ENCODE measurements around the gene ZNF45. TPM values are rescaled to one million over a fixed set of nuclear protein-coding genes. Genes with fewer than 3 reads are reported as not detected.
"Not testable (repeated sequence)": the region's sequence is repeated elsewhere in the genome, so short reads cannot be mapped to it uniquely, and the experiment has no call there.

The ZNF45 gene
- total RNA-seq, 1 experiment from 2014 or later: 20.1 TPM

DNA sequence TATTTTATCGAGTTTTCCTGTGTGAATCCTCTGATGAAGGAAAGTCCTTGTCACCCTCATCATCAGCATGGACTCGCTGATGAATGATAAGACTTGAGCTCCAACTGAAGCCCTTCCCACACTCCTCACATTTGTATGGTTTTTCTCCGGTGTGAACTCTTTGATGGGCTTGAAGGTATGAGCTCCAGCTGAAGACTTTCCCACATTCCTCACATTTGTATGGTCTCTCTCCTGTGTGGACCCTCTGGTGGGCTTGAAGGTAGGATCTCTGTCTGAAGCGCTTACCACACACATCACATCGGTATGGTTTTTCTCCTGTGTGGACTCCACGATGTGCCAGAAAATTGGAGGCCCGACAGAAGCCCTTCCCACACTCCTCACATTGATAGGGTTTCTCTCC, 21.7 kb downstream of the ZNF45 start:
- no peak for DNase-seq (ENCODE audit: low read depth)

DNA sequence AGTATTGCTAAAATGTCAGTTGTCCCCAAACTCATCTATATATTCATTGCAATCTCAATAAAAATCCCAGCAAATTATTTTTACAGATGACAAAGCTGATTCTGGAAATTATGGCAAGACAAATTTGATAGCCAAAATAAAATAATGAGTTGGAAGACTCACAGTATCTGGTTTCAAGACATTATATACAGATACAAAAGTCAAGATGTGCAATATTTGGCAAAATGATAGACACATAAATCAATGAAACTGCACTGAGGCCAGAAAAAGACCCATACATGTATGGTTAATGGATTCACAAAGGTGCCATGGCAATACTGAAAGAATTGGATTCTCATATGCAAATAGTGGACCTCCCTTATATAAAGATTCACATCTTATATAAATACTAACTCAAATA, 24.2 kb downstream of the ZNF45 start:
- no peak for DNase-seq (ENCODE audit: low read depth)

DNA sequence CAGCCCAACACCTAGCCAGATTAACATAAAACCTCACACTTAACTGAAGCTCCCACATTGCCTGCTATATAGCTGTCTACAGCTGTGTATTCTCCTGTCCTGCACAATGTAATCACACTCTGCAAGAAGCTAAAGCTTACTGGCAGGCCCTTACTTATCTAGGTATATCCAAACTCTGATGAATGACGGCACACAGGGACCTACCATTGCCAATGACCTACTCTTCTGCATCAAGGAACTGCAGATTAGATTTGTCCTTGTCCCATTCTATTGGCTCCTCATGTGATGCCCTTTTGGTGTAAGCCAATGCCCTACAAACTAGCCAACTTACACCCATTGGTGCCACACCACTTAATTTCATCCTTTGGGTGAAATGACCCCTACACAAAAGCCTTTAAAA, 26.4 kb downstream of the ZNF45 start:
- DNase-seq (ENCODE audit: low read depth): no peak

DNA sequence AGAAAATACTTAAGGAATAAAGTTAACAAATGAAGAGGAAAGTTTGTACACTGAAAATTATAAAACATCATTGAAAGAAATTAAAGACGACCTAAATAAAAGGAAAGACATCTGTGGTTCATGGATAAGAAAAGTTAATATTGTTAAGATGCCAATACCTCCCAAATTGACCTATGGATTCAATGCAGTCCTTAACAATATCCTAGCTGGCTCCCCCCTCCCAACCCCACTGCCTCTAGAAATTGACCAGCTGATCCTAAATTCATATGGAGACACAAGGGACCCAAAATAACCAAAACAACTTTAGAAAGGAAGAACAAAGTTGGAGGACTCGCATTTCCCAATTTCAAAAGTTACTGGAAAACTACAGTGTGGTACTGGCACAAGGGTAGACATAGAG, 28.3 kb downstream of the ZNF45 start:
- DNase-seq (ENCODE audit: low read depth): no peak

DNA sequence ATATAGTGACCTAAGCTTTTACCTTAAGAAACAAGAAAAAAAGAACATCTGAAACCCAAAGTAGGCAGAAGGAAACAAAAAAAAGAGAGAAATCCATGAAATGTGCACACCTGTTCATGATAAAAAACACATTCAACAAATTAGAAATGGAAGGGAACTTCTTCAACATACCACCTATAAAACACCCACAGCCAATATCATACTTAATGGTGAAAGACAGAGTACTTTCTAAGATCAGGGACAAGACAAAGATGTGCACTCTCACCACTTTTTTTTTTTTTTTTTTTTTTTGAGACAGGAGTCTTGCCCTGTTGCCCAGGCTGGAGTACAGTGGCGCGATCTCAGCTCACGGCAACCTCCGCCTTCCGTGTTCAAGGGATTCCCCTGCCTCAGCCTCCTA, 29.2 kb downstream of the ZNF45 start:
- no peak for DNase-seq (ENCODE audit: low read depth)

DNA sequence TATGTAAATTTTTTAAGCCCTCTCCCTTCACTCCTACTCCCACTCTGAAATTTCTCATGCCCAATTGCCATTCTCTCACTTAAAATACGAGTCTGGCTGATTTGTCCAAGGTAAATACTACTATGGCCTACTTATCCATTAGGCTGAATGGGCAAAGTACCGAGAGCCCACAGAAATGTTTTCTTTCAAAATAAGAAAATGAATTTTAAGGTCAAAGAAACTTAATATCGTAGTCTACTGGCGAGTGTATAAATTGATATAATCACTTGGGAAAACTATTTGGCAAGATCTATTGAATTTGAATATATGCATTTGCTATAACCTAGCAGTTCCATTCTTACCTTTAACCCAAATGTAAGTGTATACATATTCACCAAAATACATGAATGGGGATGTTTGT, 32.7 kb downstream of the ZNF45 start:
- DNase-seq (ENCODE audit: low read depth): no peak

DNA sequence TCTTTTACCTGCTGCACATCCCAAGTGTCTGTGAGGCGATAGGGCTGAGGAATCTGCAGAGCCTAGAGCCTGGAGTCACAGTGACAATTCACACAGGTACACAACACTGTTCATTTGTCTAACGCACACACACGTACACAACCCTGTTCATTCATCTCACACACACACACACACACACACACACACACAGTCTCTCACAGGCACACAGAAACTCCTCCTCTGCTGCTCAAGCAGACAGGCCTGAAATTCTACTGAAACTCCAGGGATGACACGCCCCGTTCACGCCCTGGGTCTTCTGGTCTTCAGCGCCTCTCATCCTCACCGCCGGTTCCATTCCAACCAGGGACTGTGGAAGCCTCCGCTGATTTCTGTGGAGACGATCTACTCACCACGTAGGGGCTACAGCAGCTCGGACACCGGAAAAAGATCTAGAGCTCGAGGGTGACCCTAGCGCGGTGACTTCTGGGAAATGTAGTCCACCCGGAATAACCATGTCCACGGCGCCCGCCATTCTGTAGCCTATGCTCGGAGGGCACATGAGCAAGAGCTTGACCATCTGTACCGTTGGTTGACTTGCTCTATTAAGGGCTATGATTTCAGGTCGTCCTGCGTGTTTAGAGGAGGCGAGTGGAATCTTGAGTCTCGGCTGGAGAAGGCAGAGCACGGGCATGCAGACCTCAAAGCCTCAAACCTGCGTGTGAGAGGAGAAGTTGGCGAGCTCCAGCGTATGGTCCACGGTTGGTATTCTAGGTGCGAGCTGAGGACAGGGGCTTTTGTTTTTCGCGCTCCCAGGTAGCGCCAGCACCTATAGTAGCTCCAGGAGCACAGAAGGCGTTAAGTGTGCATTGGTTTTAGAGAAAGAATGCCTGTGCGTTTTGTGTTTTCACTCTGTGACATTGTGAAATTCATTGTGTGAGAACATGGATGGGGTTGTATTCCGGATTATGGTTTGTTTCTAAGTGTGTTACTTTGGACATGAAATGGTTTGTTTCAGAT, 33.4 kb downstream of the ZNF45 start:
- DNase-seq (ENCODE audit: low read depth): peak; percentile 91

DNA sequence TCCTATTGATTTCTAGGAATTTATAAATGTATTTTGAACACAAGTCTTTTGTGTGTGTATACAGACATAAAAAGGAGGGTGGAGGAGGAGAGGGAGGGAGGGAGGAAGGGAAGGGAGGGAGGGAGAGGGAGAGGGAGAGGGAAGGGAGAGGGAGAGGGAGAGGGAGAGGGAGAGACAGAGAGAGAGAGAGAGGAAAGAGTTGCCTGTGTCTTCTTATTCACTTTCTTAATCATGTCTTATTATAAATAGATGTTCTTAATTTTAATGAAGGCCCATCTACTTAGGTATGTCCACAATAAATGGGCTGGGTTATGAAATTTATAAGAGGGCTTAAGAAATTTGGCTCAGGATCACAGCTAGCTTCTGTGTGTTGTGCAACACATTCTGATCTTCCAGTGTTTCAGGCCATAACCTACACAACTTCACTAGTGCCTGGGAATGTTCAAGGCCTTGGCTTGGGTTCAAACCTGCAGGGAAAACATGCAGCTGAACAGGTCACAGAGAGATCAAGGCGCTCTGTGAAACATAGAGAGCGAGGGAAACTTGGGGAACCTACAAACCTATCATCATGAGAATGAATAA, 39.3 kb downstream of the ZNF45 start:
- DNase-seq (ENCODE audit: low read depth): no peak

DNA sequence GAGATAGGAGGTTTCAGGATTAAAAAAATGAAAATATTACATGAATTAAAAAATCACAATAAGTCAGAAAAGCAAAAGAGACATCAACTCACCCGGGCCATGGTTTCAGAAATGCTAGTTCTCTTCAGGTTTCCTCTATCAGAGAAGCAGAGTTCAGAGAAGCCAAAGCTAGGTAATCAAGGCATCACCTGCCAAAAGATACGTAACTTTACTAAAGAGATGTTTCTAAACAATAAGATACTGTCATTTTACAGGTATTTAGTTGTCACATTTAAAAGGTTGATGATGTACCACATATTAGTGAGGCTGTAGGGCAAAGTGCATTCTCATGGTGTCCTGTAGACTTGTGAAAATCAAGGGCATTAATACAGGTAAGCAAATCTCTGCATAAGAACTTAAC, 51.2 kb downstream of the ZNF45 start, which contains the start of gene ZNF404:
Gene ZNF404 (minus strand): TSS at position 101 of the 400 bp plus-strand sequence.
- no peak for DNase-seq (ENCODE audit: low read depth)

DNA sequence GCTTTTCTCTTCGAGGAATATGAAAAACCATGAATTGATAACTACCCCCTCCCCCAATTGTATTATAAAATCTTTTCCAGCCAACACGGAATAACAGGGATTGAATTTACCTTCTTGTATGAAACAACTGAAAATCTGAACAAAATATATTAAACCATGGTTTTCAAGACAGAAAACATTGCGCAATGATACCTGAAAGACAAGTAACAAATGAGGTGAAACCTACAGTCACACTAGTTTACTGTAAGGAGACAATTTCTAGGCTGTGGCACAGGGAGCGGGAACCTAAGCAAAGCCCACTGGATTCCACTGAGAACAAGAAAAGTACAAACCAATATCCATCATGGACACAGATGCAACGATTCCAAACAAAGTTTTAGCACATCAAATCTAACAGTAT, 54.6 kb downstream of the ZNF45 start:
- DNase-seq (ENCODE audit: low read depth): no peak

DNA sequence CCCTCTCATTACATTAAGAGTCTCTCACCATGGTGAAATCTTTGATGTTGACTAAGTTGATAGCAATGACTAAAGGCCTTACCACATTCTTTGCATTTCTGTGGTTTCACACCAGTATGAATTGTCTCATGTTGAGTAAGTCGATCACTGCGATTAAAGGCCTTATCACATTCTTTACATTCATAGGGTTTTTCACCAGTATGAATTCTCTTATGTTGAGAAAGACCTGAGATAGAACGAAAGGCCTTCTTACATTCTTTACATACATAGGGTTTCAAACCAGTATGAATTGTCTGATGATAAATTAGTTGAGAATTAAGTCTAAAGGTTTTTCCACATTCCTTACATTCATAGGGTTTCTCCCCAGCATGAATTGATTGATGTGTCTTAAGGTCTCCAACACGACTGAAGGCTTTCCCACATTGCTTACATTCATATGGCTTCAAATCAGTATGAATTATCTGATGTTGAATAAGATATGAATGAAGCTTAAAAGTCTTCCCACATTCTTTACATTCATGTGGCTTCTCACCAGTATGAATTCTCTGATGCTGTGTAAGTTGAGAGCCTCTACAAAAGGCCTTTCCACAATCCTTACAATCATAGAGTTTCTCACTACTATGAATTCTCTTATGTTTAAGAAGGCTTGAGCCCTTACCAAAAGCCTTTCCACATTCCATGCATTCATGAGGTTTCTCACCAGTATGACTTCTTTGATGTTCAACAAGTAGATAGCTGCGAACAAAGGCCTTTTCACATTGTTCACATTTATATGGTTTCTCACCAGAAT, 62.3 kb downstream of the ZNF45 start:
- peak; percentile 52 for DNase-seq (ENCODE audit: low read depth)

DNA sequence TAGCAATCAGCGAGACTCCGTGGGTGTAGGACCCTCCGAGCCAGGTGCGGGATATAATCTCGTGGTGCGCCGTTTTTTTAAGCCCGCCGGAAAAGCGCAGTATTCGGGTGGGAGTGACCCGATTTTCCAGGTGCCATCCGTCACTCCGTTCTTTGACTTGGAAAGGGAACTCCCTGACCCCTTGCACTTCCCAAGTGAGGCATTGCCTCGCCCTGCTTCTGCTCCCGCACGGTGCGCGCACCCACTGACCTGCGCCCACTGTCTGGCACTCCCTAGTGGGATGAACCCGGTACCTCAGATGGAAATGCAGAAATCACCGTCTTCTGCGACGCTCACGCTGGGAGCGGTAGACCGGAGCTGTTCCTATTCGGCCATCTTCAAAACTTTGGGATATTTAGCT, 68.2 kb downstream of the ZNF45 start:
- DNase-seq (ENCODE audit: low read depth): not testable (repeated sequence)

Other genes starting within 250 kb of the ZNF45 start
- not detected in 2 replicates for gene IRGC, start 219.2 kb downstream of the ZNF45 start, total RNA-seq (2014; rRNA removed; shearing (Covaris generic))
- gene SMG9, start 180.3 kb downstream of the ZNF45 start, total RNA-seq (2014; rRNA removed; shearing (Covaris generic)): 17.0 and 39.3 TPM in 2 replicates
- 71.6 and 126 TPM in 2 replicates for gene KCNN4, start 154.3 kb downstream of the ZNF45 start, total RNA-seq (2014; rRNA removed; shearing (Covaris generic))
- gene LYPD5, start 132.8 kb downstream of the ZNF45 start, total RNA-seq (2014; rRNA removed; shearing (Covaris generic)): 0.24 and 0.59 TPM in 2 replicates
- gene ZNF283, start 108.0 kb downstream of the ZNF45 start, total RNA-seq (2014; rRNA removed; shearing (Covaris generic)): 8.6 and 9.4 TPM in 2 replicates
- gene ZNF404, start 51.3 kb downstream of the ZNF45 start, total RNA-seq (2014; rRNA removed; shearing (Covaris generic)): 1.2 and 1.4 TPM in 2 replicates
- gene ZNF221, start 15.9 kb upstream of the ZNF45 start, total RNA-seq (2014; rRNA removed; shearing (Covaris generic)): 5.2 TPM in 2 replicates
- 4.6 and 6.0 TPM in 2 replicates for gene ZNF155, start 48.9 kb upstream of the ZNF45 start, total RNA-seq (2014; rRNA removed; shearing (Covaris generic))
- 4.8 and 5.0 TPM in 2 replicates for gene ZNF230, start 67.7 kb upstream of the ZNF45 start, total RNA-seq (2014; rRNA removed; shearing (Covaris generic))
- 4.8 and 6.2 TPM in 2 replicates for gene ZNF222, start 90.1 kb upstream of the ZNF45 start, total RNA-seq (2014; rRNA removed; shearing (Covaris generic))
- 3.6 and 5.3 TPM in 2 replicates for gene ZNF223, start 116.8 kb upstream of the ZNF45 start, total RNA-seq (2014; rRNA removed; shearing (Covaris generic))
- 3.4 and 3.5 TPM in 2 replicates for gene ZNF284, start 136.9 kb upstream of the ZNF45 start, total RNA-seq (2014; rRNA removed; shearing (Covaris generic))
- gene ZNF224, start 159.1 kb upstream of the ZNF45 start, total RNA-seq (2014; rRNA removed; shearing (Covaris generic)): 13.2 and 15.7 TPM in 2 replicates
- gene ZNF225, start 178.1 kb upstream of the ZNF45 start, total RNA-seq (2014; rRNA removed; shearing (Covaris generic)): 3.1 and 4.1 TPM in 2 replicates
- gene ZNF234, start 206.3 kb upstream of the ZNF45 start, total RNA-seq (2014; rRNA removed; shearing (Covaris generic)): 6.7 and 7.0 TPM in 2 replicates
- 31.1 and 32.9 TPM in 2 replicates for gene ZNF226, start 229.8 kb upstream of the ZNF45 start, total RNA-seq (2014; rRNA removed; shearing (Covaris generic))

Data from RPMI7951 (cell line).